ENCODE results near the gene AKR7A2.

The AKR7A2 gene

GRCh38 chr1:19342894-19343616 lies 31.1 kb upstream of the AKR7A2 start:
- DNase-seq = no peak

DNA sequence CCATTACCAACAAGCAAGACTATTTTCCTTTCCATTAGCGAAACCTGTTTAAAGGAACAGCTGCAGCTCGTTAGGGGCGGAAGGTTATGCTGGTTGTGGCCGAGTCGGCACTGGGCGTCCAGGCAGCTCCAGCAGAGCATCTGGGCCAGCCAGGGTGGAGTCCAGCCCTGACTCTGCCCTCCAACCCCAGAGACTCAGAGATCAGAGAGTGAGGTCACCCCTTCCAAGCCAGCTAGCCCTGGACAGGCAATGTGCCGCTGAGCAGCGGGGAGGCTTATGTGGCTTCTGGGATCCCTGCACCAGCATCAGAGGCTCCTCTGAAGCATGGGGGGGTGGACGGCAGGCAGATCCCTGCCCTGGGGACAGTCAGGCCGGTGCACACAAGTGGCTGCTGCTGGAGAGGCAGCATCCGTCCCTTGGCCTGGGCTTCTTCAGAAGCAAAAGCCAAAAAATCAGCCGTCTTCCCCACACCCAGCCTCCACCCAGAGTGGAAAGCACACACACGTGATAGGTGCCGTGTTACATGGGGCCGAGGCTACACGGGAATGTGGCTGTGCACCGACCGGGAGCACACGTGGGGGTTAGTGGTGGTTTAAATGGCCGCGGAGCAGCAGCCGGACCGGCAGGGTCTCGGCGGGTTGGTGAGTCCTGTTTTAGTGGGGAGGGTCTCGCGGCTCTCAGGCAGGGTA lies 30.3 kb upstream of the AKR7A2 start:
- no peak for DNase-seq

- DNase-seq = peak; percentile 62
Observed at GRCh38 chr1:19341201-19342061, 29.5 kb upstream of the AKR7A2 start.

- DNase-seq = no peak
Observed at GRCh38 chr1:19340387-19340937, 28.5 kb upstream of the AKR7A2 start.

GRCh38 chr1:19339214-19339861 lies 27.4 kb upstream of the AKR7A2 start:
- no peak for DNase-seq

- DNase-seq = no peak
Observed at GRCh38 chr1:19338323-19338762, 26.4 kb upstream of the AKR7A2 start.

DNA sequence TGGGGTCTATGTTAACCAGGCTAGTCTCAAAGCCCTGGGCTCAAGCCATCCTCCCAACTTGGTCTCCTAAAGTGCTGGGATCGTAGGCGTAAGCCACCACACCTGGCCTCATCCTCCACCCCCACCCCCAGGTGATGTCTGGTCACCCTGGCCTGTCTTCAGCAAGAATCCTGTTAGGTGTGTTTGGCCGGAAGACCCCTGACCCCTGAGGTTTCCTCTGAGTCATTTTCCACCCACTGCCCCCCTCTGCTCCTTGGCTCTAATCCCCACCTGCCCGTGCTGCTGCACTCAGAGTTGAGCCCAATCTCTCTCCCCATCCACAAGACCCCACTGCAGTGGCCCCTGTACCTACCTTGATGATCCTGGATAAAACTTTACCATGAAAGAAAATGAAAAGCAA lies 25.3 kb upstream of the AKR7A2 start:
- no peak for DNase-seq

DNA sequence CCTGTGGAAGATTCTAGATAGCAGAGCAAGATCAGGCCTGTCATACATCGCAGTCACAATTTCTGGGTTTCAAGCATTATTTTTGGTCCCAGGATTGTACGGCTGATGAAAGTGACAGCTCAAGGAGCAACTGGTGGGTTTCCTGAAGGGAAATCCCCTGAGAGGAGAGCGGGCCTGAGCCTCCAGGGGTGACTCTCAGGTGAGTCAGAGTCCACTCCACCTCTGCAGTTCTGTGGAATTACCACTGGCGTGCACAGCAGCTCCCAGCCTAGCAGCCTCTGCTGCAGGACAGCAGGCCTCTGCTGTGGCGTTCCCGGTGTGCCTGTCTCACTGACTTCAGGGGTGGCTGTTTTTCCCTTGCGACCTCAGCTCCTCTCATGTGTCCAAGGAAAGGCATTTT lies 24.6 kb upstream of the AKR7A2 start:
- no peak for DNase-seq

DNA sequence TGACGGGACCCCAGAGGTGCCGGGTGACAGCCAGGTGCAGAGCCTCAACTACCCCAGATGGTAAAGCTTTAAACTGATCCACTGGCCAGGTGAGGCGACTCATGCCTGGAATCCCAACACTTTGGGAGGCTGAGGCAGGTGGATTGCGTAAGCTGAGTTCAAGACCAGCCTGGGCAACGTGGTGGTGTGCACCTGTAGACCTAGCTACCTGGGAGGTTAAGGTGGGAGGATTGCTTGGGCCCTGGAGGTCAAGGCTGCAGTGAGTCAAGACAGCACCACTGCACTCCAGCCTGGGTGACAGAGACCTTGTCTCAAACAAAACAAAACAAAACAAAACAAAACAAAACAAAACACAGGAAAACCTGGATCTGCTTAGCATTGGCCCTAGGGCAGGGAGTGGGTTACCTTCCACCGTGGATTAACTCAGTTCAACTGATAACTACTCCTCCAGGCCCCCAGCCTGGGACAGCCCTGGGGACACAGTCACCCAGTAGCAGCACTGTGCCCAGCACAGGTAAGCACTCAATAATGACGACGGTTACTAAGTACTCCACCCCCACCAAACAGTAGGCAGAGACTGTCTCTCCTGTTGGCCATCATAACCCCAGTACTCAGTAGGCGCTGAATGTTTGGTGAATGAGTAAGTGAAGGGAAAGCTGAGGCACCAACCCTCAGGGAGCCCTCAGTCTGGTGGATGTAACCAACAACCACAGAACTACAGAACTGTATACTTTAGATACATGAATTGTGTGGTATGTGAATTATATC lies 21.8 kb upstream of the AKR7A2 start:
- DNase-seq = no peak

DNA sequence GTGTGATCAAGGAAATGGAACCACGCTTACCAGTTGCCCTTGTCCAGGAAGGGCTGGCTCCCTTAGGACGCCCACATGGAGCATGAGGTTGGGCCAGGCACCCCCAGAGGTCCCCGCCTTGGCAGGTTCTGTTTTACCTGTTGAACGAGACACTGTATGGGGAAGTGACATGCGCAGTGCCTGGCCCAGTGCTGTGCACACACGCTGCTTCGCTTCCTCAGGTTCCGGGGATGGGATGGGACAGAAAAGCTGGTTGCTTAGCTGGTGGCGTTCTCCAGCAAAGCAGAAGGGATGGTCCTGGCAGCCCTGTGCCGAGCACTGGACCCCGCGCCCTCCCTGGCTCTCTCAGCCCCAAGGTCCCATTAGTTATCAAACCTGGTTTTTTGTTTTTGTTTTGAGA lies 20.9 kb upstream of the AKR7A2 start:
- no peak for DNase-seq

- DNase-seq = no peak
Observed at GRCh38 chr1:19331262-19331878, 19.4 kb upstream of the AKR7A2 start.

DNA sequence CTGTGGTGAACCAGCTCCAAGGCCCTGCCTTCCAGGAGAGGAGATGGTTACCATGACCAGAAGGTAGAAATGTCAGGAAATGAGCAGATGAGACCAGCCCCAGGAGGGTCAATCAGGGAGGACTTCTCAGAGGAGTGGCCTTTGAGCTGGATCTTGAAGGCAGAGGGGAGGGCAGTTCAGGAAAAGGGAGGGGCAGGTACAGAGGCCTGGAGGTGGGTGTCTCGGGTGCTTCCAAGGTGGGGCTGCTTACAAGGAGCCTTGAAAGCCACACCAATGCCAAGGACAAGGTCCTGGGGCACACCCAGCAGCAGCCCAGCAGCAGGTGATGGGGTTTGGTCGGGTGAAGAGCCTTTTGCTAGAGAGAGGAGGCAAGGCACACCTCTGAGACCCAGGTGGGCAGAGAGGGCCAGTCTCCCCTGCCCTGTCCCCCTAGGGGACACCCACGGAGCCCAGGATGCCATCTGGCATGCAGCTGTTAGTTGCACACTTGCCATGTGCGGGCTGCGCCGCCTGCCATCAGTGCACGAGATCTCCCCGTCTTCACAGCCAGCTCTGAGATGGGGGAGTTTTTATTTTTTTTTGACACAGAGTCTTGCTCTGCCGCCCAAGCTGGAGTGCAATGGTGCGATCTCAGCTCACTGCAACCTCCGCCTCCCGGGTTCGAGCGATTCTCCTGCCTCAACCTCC lies 18.6 kb upstream of the AKR7A2 start:
- no peak for DNase-seq

- DNase-seq = no peak
Observed at GRCh38 chr1:19329611-19330010, 17.7 kb upstream of the AKR7A2 start.

- DNase-seq = no peak
Observed at GRCh38 chr1:19329188-19329587, 17.2 kb upstream of the AKR7A2 start.

GRCh38 chr1:19328486-19328885 lies 16.5 kb upstream of the AKR7A2 start:
- no peak for DNase-seq

GRCh38 chr1:19327736-19328135 lies 15.8 kb upstream of the AKR7A2 start:
- DNase-seq = no peak

DNA sequence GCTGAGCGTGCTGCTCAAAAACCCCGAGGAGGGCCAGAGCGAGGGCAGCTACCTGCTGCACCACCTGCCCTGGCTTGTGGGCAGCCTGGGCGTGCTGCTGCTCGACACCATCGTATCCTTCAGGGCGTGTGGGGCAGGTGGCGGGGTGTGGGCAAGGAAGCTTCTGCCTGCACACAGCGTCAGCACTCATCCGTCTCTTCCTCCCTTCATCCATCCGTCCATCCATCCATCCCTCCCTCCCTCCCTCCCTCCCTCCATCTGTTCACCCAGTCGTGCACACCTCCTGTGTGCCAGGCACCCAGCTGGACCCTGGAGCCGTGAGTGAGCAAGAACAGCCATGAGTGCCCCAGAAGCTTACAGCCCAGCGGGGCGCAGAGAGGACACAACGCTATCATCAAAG lies 15.4 kb upstream of the AKR7A2 start:
- no peak for DNase-seq

DNA sequence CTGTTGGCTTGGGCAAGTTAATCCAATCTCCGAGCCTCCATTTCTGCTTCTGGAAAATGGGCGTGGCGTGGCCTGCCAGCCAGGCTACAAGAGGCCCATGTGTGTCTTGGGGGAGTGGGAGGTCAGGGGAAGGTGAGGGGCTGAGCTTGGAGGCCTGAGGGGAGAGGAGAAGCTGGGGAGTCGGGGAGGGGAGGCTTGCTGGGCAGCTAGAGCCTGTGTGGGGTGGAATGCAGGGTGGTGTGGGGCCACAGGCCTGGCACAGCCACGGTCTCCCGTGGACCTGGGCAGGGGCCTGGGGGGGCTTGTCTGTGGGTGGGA lies 14.8 kb upstream of the AKR7A2 start:
- no peak for DNase-seq

DNA sequence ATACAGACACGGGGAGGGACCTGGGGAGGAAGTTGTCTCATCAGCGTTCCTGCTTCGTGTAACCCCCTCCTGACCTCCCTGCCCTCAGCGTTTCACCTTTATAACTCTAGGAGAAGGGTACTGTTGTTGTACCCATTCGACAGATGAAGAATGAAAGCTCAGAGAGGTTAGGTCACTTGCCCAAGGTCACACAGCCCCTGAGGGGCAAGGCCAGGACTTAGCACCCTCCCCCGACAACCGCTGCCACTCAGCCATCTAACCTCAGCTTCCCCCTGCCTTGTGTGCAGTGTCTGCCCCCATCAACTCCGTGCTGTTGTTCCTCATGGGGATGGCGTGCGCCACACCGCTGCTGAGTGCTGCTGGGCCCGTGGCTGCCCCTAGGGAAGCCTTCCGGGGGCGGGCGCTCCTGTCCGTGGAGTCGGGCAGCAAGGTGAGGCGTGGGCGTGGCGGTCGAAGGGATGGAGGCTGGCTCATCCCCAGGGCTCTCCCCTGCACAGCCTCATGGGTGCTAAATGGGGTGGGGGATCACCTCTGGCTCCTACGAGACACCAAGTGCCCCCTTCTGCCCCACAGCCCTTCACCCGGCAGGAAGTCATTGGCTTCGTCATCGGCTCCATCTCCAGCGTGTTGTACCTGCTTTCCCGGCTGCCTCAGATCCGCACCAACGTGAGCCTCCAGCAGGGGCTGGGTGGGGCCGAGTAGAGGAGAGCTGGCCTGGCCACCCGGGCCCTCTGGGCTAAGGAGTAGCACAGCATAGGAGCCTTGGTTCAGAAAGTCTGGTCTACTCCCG lies 14.2 kb upstream of the AKR7A2 start:
- no peak for DNase-seq

DNA sequence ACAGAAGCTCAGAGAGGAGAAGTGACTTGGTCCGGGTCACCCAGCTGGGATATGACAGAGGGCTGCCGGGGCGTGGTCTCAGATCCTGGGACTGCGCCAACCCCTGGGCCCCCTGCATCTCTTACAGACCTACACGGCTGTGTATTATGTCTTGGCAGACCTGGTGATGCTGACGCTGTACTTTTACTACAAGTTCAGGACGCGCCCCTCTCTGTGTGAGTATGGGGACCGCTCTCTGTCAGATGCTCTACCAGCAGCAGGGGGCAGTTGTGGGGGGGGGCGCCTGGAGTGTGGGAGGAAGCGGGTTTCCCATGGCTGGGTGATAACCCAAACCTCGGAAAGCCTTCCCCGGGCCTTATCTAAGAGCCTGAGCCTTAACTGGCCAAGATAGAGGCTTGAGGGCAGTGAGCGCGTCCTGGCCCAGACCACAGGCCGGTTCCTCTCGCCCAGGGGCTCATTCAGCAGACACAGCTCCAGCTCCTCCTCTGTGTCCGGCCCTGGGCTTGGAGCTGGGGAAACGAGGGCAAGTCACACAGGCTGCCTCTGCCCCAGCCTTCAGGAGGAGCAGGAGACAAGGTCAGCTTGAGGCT lies 13.5 kb upstream of the AKR7A2 start:
- no peak for DNase-seq

Measured in activated effector memory CD4-positive, alpha-beta T cell treated with Interleukin-2 at 50 U/mL for 16 hours (primary cell).